Endodermal cell (in vitro differentiated cells): Measurements from ENCODE around the gene CMSS1. TPM values are rescaled to one million over a fixed set of nuclear protein-coding genes. Genes with fewer than 3 reads are reported as not detected.

ENCODE experiments used
- DNase-seq: peaks from one replicate; pipeline ENCODE4 v3.0.0-alpha.2; 2017
- H3K27ac ChIP-seq: 2 replicates; pipeline ENCODE4 v1.5.1; 2013; ENCODE audit warnings: mild to moderate bottlenecking, low read depth, low read length, moderate library complexity
- H3K27me3 ChIP-seq: 2 replicates; pipeline ENCODE4 v1.6.1; 2013; ENCODE audit warnings: mild to moderate bottlenecking, low read length, moderate library complexity; ENCODE audit not compliant: insufficient read depth, control insufficient read depth, poor library complexity, severe bottlenecking
- H3K36me3 ChIP-seq: 2 replicates; pipeline ENCODE4 v1.7.0; 2013; ENCODE audit warnings: mild to moderate bottlenecking, low read length, moderate library complexity; ENCODE audit not compliant: control insufficient read depth, insufficient read depth
- H3K4me1 ChIP-seq: one replicate; pipeline ENCODE4 v1.7.0; 2013; ENCODE audit warnings: low read length; ENCODE audit not compliant: control insufficient read depth, insufficient read depth
- H3K4me3 ChIP-seq: 2 replicates; pipeline ENCODE4 v1.5.1; 2013; ENCODE audit warnings: mild to moderate bottlenecking, low read length, moderate library complexity
- H3K9ac ChIP-seq: 2 replicates; pipeline ENCODE4 v1.6.1; 2013; ENCODE audit warnings: mild to moderate bottlenecking, low read length, moderate library complexity; ENCODE audit not compliant: poor library complexity, severe bottlenecking; ENCODE audit errors: extremely low read depth
- H3K9me3 ChIP-seq: 2 replicates; pipeline ENCODE4 v1.6.1; 2013; ENCODE audit warnings: mild to moderate bottlenecking, low read length, moderate library complexity; ENCODE audit not compliant: control insufficient read depth
- H3K27ac Mint-ChIP-seq: 2 replicates; pipeline ENCODE4 v1.8.0; 2020; ENCODE audit warnings: mixed read lengths
- H3K27me3 Mint-ChIP-seq: 2 replicates; pipeline ENCODE4 v1.8.0; 2021; ENCODE audit warnings: mild to moderate bottlenecking, mixed read lengths; ENCODE audit not compliant: insufficient read depth
- H3K36me3 Mint-ChIP-seq: 2 replicates; pipeline ENCODE4 v1.8.0; 2020; ENCODE audit warnings: low read depth, mixed read lengths
- H3K4me1 Mint-ChIP-seq: 2 replicates; pipeline ENCODE4 v1.8.0; 2020; ENCODE audit warnings: mixed read lengths
- H3K4me3 Mint-ChIP-seq: 2 replicates; pipeline ENCODE4 v1.8.0; 2020; ENCODE audit warnings: mild to moderate bottlenecking, moderate library complexity, mixed read lengths
- H3K9me3 Mint-ChIP-seq: 2 replicates; pipeline ENCODE4 v1.8.0; 2020; ENCODE audit warnings: mild to moderate bottlenecking, mixed read lengths
- CTCF ChIP-seq: fragments of 200-600 bp; sonication (generic); conservative IDR thresholded peaks from 2 replicates; pipeline ENCODE4 v1.5.0; 2021; ENCODE audit warnings: antibody characterized with exemption, mild to moderate bottlenecking
- whole genome bisulfite sequencing, 2 experiments: methylation state at CpG; one replicate each; pipeline versions ENCODE4 v1.1.5 to v1.1.7; 2013; ENCODE audit warnings: missing lambda C conversion rate in 2 of 2, mixed read lengths in 1 of 2; ENCODE audit not compliant: insufficient coverage in 1 of 2, insufficient read length in 1 of 2; 5-methylcytosine and 5-hydroxymethylcytosine counted together
- total RNA-seq, 2 donors: library from RNA; stranded (reverse); fragmentation: NEBNext Ultra II Directional in 1 of 2; extraction: Animal tissue kit (Norgen Biotek cat#: 25700) in 1 of 2; gene quantifications; 2 replicates in 1 of 2; 3 replicates in 1 of 2; pipeline ENCODE4 v1.2.1, GENCODE V29; 2021

CMSS1 gene
- total RNA-seq, 2 donors from 2014 or later, result 48.5 to 50.8 TPM

DNA sequence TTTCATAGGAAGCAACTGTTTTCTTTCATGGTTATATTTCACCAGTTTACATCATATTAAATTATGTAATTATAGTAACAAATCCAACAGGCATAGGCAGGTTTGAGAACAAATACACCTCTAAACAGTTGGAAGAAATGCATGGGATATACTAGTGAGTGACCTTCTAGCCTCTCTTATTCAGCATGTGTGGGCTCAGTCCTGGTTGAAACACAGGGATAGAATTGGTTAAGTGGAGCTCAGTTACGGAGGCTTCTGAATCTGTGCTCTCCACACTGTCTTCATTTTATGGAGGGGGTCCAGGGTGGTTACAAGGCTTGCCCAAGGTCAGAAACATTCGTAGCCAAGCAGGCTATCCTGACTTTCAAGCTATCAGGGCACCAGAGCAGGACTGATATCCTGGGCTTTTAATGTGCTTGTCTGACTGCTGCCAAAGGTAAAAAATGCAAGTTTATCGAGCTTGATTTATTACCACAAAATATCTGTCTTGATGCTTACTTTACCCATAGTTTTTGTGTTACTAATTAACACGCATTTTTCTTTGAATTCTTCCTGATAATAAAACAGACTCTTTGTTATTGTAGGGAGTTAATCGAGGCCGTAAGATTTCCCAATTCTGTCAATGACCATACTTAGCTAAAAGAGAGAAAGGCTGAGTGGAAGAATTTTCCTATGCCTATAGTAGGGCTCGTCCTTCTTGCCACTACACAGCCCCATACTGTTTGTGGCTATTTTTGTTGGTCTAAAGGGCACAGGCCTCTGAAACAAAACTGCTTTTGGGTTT is 207.1 kb downstream of the CMSS1 start:
- Mint-ChIP-seq H3K36me3 (no peaks in the 10 kb centered on the region), H3K9me3 (no peaks in the 10 kb centered on the region), H3K27ac (no peak overlapping the region), H3K4me1 (no peaks in the 10 kb centered on the region), H3K27me3 (no peaks in the 10 kb centered on the region), H3K4me3 (no peak overlapping the region)
- no peak overlapping the region for H3K9ac ChIP-seq
- no peak for DNase-seq
- no peak overlapping the region for H3K27ac ChIP-seq
- 93 to 97% methylated on average over 3 to 7 of the region's 7 CpGs for WGBS, 2 experiments
- no peak overlapping the region for H3K4me3 ChIP-seq
- H3K9me3 ChIP-seq, result no peaks in the 10 kb centered on the region
- no peak for TF ChIP-seq CTCF
- no peaks in the 10 kb centered on the region for H3K27me3 ChIP-seq
- no peaks in the 10 kb centered on the region for H3K4me1 ChIP-seq
- no peaks in the 10 kb centered on the region for H3K36me3 ChIP-seq

- H3K27ac Mint-ChIP-seq, result no peak overlapping the region
- H3K27me3 Mint-ChIP-seq, result no peaks in the 10 kb centered on the region
- DNase-seq, result no peak
- TF ChIP-seq CTCF, result no peak
- H3K36me3 ChIP-seq, result no peaks in the 10 kb centered on the region
- no peaks in the 10 kb centered on the region for H3K36me3 Mint-ChIP-seq
- H3K9ac ChIP-seq, result no peak overlapping the region
- no peaks in the 10 kb centered on the region for H3K27me3 ChIP-seq
- no peaks in the 10 kb centered on the region for H3K4me1 ChIP-seq
- H3K4me3 ChIP-seq, result no peak overlapping the region
- 91% methylated on average over 1 of the region's 1 CpG; no CpG with 5 or more reads in 1 of the 2 experiments for WGBS, 2 experiments
- no peak overlapping the region for H3K27ac ChIP-seq
- H3K9me3 Mint-ChIP-seq, result no peaks in the 10 kb centered on the region
- no peaks in the 10 kb centered on the region for H3K4me1 Mint-ChIP-seq
- H3K9me3 ChIP-seq, result no peaks in the 10 kb centered on the region
- no peak overlapping the region for H3K4me3 Mint-ChIP-seq
Measured at GRCh38 chr3:100027321-100027720, 209.7 kb downstream of the CMSS1 start.

GRCh38 chr3:100029052-100029451 is 211.4 kb downstream of the CMSS1 start:
- no peaks in the 10 kb centered on the region for H3K27me3 ChIP-seq
- H3K27ac Mint-ChIP-seq, result no peak overlapping the region
- WGBS, 2 experiments, result no CpG with 5 or more reads among the region's 1 CpG
- H3K9me3 Mint-ChIP-seq, result no peaks in the 10 kb centered on the region
- H3K27ac ChIP-seq, result no peak overlapping the region
- no peaks in the 10 kb centered on the region for H3K27me3 Mint-ChIP-seq
- no peaks in the 10 kb centered on the region for H3K36me3 Mint-ChIP-seq
- H3K4me3 Mint-ChIP-seq, result no peak overlapping the region
- TF ChIP-seq CTCF, result no peak
- H3K4me1 Mint-ChIP-seq, result peaks cover 2% of the 10 kb centered on the region
- H3K4me3 ChIP-seq, result no peak overlapping the region
- DNase-seq, result no peak
- H3K9me3 ChIP-seq, result no peaks in the 10 kb centered on the region
- H3K9ac ChIP-seq, result no peak overlapping the region
- H3K4me1 ChIP-seq, result no peaks in the 10 kb centered on the region
- H3K36me3 ChIP-seq, result no peaks in the 10 kb centered on the region
